B cell (primary cell): ENCODE measurements around the gene ARID4A.

Experiments
- CTCF ChIP-seq: fragments of 200-600 bp; IDR thresholded peaks from one replicate; pipeline ENCODE4 v1.8.0; 2022; ENCODE audit warnings: antibody characterized with exemption, mild to moderate bottlenecking
- EZH2 ChIP-seq: IDR thresholded peaks from 2 replicates; pipeline ENCODE4 v1.6.1; 2012; ENCODE audit warnings: borderline replicate concordance, low read depth, mild to moderate bottlenecking, moderate library complexity, low read length; ENCODE audit not compliant: insufficient read depth, poor library complexity, severe bottlenecking

DNA sequence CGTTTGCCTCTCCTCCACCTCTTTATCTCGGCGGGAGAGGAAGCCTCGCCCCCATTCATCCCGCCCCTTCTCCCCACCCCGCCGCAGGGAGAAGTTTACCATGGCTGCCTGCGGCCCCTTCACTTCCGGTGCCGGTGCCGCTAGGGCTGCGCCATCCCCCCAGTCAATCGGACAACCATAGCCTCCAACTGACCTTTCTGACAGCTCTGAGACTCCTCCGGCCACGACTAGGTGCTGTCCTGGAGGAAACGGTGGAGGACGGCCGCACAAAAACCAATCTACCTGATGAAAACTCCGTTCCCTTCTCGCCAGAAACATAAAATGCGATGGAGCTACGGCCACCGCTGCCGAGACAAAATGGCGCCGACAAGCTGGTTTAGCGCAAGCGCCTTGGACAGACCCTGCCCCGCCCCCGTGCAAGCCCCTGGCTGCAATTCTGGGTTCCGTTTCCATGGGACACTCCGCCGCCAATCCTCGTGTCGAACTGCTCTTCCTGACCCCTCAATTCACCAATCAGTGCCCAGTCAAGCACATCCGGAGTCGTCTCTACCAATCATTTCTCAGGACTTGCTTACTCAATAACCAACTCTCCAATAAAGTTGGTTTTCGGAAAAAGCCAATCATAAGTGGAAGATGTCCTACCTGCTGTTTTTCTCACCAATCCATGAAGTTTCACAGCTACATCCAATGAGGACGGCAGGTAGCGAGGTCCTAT lies 436 bp upstream of the ARID4A start:
- TF ChIP-seq CTCF (no peak), EZH2 (peak; percentile 100)
